Brain microvascular endothelial cell (primary cell): ENCODE results near the gene ACR.

Experiments
- DNase-seq: peaks from one replicate; pipeline ENCODE4 v3.0.0-alpha.2; 2020
- H3K27ac ChIP-seq: fragments of 250-450 bp; sonication (Bioruptor Pico); 2 replicates; pipeline ENCODE4 v1.5.1; 2020; ENCODE audit warnings: mild to moderate bottlenecking, moderate library complexity
- H3K27me3 ChIP-seq: fragments of 250-450 bp; sonication (Bioruptor Pico); replicated peaks from 2 replicates; pipeline ENCODE4 v1.5.1; 2020; ENCODE audit warnings: mild to moderate bottlenecking
- H3K36me3 ChIP-seq: fragments of 250-450 bp; sonication (Bioruptor Pico); replicated peaks from 2 replicates; pipeline ENCODE4 v1.5.1; 2020; ENCODE audit warnings: mild to moderate bottlenecking
- H3K4me3 ChIP-seq: 2 replicates; pipeline ENCODE4 v1.5.1; 2011; ENCODE audit warnings: low read depth, mild to moderate bottlenecking, control low read depth, low read length, moderate library complexity
- CTCF ChIP-seq: IDR thresholded peaks from 2 replicates; pipeline ENCODE4 v1.5.1; 2011; ENCODE audit warnings: low read depth, mild to moderate bottlenecking, moderate library complexity, low read length, control low read depth, inconsistent platforms; ENCODE audit errors: missing control alignments
- in situ Hi-C: cut with HindIII; loops from 2 replicates; pipeline ENCODE4 v1.10.0; 2017; ENCODE audit warnings: low sequenced_read_pairs, low pct_ligation_motif_present

ACR gene

GRCh38 chr22:50718352-50718709 lies 19.7 kb upstream of the ACR start:
- Histone ChIP-seq H3K4me3 (no peak overlapping the region), H3K27me3 (peaks cover 27% of the 10 kb centered on the region), H3K27ac (no peak overlapping the region), H3K36me3 (no peaks in the 10 kb centered on the region)
- DNase-seq = no peak
- TF ChIP-seq CTCF = no peak
- in situ Hi-C loops = no loop called here

GRCh38 chr22:50719814-50720300 lies 18.1 kb upstream of the ACR start:
- in situ Hi-C loops = no loop called here
- Histone ChIP-seq H3K36me3 (no peaks in the 10 kb centered on the region), H3K4me3 (no peak overlapping the region), H3K27ac (no peak overlapping the region), H3K27me3 (peaks cover 27% of the 10 kb centered on the region)
- no peak for DNase-seq
- no peak for TF ChIP-seq CTCF

- TF ChIP-seq CTCF = no peak
- Histone ChIP-seq H3K36me3 (no peaks in the 10 kb centered on the region), H3K27ac (no peak overlapping the region), H3K4me3 (no peak overlapping the region), H3K27me3 (peaks cover 27% of the 10 kb centered on the region)
- in situ Hi-C loops = no loop called here
- no peak for DNase-seq
These were observed 17.4 kb upstream of the ACR start for GRCh38 chr22:50720301-50721256.

GRCh38 chr22:50721257-50721844 lies 16.7 kb upstream of the ACR start:
- peaks cover 27% of the 10 kb centered on the region for H3K27me3 ChIP-seq
- no peak overlapping the region for H3K4me3 ChIP-seq
- no peak for DNase-seq
- no peaks in the 10 kb centered on the region for H3K36me3 ChIP-seq
- TF ChIP-seq CTCF = no peak
- H3K27ac ChIP-seq = no peak overlapping the region
- in situ Hi-C loops = no loop called here

- peaks cover 27% of the 10 kb centered on the region for H3K27me3 ChIP-seq
- no peak overlapping the region for H3K27ac ChIP-seq
- no peak for DNase-seq
- TF ChIP-seq CTCF = no peak
- no peaks in the 10 kb centered on the region for H3K36me3 ChIP-seq
- in situ Hi-C loops = no loop called here
- no peak overlapping the region for H3K4me3 ChIP-seq
These were observed 15.8 kb upstream of the ACR start for GRCh38 chr22:50722048-50722701.
